HAP-1 (cell line): ENCODE data around the gene FOXF1.

ENCODE experiments used
- DNase-seq, 2 experiments: peaks; one replicate each; pipeline ENCODE4 v3.0.0-alpha.2; 2016 to 2020; ENCODE audit warnings: low spot score in 2 of 2
- H3K27me3 ChIP-seq: fragments of 250-450 bp; sonication (Bioruptor Pico); 2 replicates; pipeline ENCODE4 v1.5.1; 2020; ENCODE audit warnings: low read depth, mild to moderate bottlenecking, moderate library complexity
- H3K36me3 ChIP-seq: fragments of 250-450 bp; sonication (Bioruptor Pico); replicated peaks from 2 replicates; pipeline ENCODE4 v1.5.1; 2020; ENCODE audit warnings: mild to moderate bottlenecking
- H3K4me1 ChIP-seq: fragments of 250-450 bp; sonication (Bioruptor Pico); 2 replicates; pipeline ENCODE4 v1.5.1; 2020; ENCODE audit warnings: mild to moderate bottlenecking
- H3K4me3 ChIP-seq: fragments of 250-450 bp; sonication (Bioruptor Pico); 2 replicates; pipeline ENCODE4 v1.5.1; 2020; ENCODE audit warnings: mild to moderate bottlenecking, moderate library complexity
- H3K9me3 ChIP-seq: fragments of 250-450 bp; sonication (Bioruptor Pico); 2 replicates; pipeline ENCODE4 v1.5.1; 2020; ENCODE audit warnings: mild to moderate bottlenecking, moderate library complexity
- in situ Hi-C: fragments of 300-500 bp; cut with MboI; formaldehyde crosslinking; loops from 3 replicates; pipeline ENCODE4 v1.14.3; 2020; ENCODE audit warnings: low sequenced_read_pairs, inconsistent platforms, mixed read lengths

The FOXF1 gene

DNA sequence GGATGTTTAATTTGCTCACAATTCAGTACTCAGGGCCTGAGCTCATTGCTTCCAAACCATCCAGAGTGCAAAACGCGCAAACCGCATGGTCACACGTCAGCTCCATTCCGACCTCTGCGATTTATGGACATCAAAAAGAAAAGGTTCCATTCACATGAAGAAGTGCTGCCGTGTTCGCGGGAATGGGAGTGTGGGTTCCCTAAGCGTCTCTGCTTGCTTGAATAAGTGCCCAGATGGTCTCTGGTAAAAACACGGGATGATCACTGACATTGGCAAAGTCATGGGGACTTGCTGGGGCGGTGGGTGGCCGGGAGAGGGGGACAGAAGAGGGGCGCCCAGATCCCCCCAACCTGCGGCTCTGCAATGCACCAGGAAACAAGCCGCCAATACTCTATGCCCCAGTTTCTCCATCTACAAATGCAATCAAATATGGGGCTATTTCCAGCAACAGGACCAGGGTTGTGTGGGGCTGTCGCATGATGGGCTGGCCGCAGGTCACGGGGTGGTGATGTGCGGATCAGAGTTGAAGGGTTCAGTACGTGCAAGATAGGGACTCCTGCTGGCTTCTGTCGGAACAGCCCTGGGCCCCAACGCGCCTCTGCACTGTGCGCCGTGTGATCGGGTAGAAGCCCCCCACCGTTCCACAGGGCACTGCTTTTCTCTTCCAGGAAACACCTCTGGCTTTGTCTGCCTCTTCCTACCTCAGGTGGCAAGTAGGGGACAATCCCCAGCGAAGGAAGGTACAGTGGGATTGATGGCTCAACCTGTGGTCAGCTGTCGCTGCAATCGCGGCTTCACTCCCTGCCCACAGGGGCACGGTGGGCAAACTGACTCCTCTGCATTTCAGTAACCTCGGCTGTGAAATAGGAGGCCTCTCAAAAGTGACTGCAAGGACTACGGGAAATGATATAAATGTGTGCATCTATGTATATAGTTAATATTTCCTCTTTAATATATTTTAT, 11.2 kb downstream of the FOXF1 start:
- peaks cover 19% of the 10 kb centered on the region for H3K27me3 ChIP-seq
- H3K4me3 ChIP-seq = no peak overlapping the region
- H3K9me3 ChIP-seq = no peaks in the 10 kb centered on the region
- in situ Hi-C loops = no loop called here
- H3K4me1 ChIP-seq = no peaks in the 10 kb centered on the region
- no peak for DNase-seq
- H3K36me3 ChIP-seq = no peaks in the 10 kb centered on the region

- in situ Hi-C loops = no loop called here
- H3K27me3 ChIP-seq = peaks cover 10% of the 10 kb centered on the region
- DNase-seq = no peak
- H3K4me3 ChIP-seq = no peak overlapping the region
- no peaks in the 10 kb centered on the region for H3K36me3 ChIP-seq
- no peaks in the 10 kb centered on the region for H3K9me3 ChIP-seq
- no peaks in the 10 kb centered on the region for H3K4me1 ChIP-seq
Measured at GRCh38 chr16:86522634-86523033, 12.3 kb downstream of the FOXF1 start.

- in situ Hi-C loops = no loop called here
- H3K36me3 ChIP-seq = no peaks in the 10 kb centered on the region
- DNase-seq = no peak
Measured at GRCh38 chr16:86523166-86523740, 12.9 kb downstream of the FOXF1 start.

DNA sequence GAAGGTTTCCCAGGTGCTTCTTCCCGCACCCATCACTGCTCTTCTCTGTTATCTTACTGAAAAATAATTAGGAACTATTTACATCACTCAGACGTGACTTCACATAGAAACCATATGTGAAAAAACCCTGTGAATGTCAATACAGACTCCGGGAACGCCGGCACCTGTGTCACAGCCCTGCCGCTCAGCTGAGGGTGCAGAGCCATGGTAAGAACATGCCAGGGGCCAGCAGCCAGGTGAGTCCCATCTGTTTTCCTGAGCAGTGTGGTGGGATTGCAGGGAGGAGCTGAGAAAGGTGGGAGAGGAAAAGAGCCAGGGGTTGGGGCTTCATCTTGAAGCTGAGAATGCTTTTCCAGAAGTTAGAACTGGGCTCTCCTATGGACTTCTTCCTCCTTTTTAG, 13.7 kb downstream of the FOXF1 start:
- no peak for DNase-seq
- H3K9me3 ChIP-seq = no peaks in the 10 kb centered on the region
- H3K27me3 ChIP-seq = peaks cover 10% of the 10 kb centered on the region
- no peak overlapping the region for H3K4me3 ChIP-seq
- no peaks in the 10 kb centered on the region for H3K36me3 ChIP-seq
- in situ Hi-C loops = no loop called here
- H3K4me1 ChIP-seq = no peaks in the 10 kb centered on the region

More at GRCh38 chr16:86523166-86523740, 12.9 kb downstream of the FOXF1 start:
- no peak overlapping the region for H3K4me3 ChIP-seq
- H3K27me3 ChIP-seq = peaks cover 10% of the 10 kb centered on the region
- H3K9me3 ChIP-seq = no peaks in the 10 kb centered on the region
- no peaks in the 10 kb centered on the region for H3K4me1 ChIP-seq

GRCh38 chr16:86525696-86526095, 15.4 kb downstream of the FOXF1 start:
- no peaks in the 10 kb centered on the region for H3K36me3 ChIP-seq
- in situ Hi-C loops = no loop called here

DNA sequence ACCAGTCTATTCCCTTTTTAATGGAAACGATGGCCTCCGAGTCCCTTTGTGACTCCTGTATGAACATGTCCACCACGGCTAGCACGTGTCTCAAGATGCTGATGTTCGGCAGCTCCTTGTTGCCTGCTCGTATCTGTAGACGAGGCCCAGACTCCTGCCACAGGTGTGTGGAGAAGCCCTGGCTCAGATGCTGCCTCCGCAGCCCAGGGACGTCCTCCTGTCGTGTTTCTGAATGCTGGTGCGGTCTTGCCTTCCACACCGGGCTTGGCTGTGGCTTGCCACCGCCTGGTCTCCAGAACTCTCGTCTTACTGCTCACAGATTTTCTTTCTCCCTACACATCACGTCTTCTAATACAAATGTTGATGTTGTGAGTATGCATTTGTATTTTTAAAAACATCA, 17.0 kb downstream of the FOXF1 start:
- DNase-seq = no peak
- in situ Hi-C loops = no loop called here
- Histone ChIP-seq H3K27me3 (peaks cover 4% of the 10 kb centered on the region), H3K36me3 (no peaks in the 10 kb centered on the region), H3K4me3 (no peak overlapping the region), H3K9me3 (no peaks in the 10 kb centered on the region), H3K4me1 (no peaks in the 10 kb centered on the region)

More at GRCh38 chr16:86525696-86526095, 15.4 kb downstream of the FOXF1 start:
- Histone ChIP-seq H3K9me3 (no peaks in the 10 kb centered on the region), H3K4me1 (no peaks in the 10 kb centered on the region), H3K27me3 (peaks cover 4% of the 10 kb centered on the region), H3K4me3 (no peak overlapping the region)
- no peak for DNase-seq

- no peaks in the 10 kb centered on the region for H3K9me3 ChIP-seq
- in situ Hi-C loops = no loop called here
- peaks cover 4% of the 10 kb centered on the region for H3K27me3 ChIP-seq
- H3K4me3 ChIP-seq = no peak overlapping the region
- no peaks in the 10 kb centered on the region; the same call in 1 of the 2 replicates for H3K36me3 ChIP-seq
- DNase-seq = no peak
- H3K4me1 ChIP-seq = no peaks in the 10 kb centered on the region
Measured at GRCh38 chr16:86528061-86528929, 18.0 kb downstream of the FOXF1 start.

GRCh38 chr16:86529160-86529559, 18.8 kb downstream of the FOXF1 start:
- DNase-seq = no peak
- in situ Hi-C loops = no loop called here

DNA sequence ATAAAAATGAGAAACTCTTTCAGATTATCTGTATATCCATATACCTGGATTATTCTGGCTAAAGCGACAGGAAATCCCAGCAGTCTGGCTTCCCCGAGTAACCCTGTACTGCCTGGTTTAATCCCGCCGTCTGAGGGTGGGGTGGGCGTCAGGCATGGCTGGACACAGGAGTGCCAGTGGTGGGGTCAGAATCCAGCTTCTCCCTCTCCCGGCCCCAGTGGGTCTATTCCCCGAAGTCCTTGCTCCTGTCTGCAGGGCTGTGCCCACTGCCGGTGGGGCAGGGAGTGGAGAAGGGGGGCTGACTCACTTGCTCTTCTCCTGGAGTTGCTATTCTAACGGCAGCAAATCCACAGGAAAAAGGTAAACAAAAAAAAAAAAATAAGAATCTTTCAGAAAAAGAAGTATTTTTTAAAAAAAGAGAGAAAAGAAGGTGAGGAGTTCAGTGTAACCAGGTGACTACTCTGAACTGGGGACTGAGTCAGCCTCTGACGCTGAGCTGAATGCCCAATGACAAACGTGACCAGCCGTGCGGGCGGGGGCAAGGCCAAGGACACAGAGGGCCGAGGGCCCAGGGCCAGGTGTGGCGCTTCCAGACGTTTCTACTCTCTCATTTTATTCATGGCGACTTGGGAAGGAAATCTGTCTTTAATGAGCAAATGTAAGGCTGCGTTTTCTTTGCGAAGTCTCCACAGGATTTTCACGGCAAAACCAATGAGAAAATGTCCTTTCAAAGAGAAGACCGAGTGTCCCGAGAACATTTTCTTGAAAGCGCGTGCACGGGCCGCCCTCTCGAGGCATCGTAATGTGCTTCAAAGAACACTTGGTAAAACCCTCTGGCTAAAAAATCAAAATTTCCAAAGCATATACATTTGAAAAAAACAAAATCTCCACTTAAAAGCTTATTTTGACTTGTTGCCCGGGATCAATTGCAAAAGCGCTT, 20.2 kb downstream of the FOXF1 start:
- Histone ChIP-seq H3K4me1 (no peaks in the 10 kb centered on the region), H3K36me3 (no peaks in the 10 kb centered on the region; the same call in 1 of the 2 replicates), H3K27me3 (no peaks in the 10 kb centered on the region), H3K4me3 (no peak overlapping the region), H3K9me3 (no peaks in the 10 kb centered on the region)
- DNase-seq = no peak
- in situ Hi-C loops = no loop called here

More at GRCh38 chr16:86529160-86529559, 18.8 kb downstream of the FOXF1 start:
- no peaks in the 10 kb centered on the region for H3K4me1 ChIP-seq
- no peaks in the 10 kb centered on the region; the same call in 1 of the 2 replicates for H3K36me3 ChIP-seq
- no peaks in the 10 kb centered on the region for H3K9me3 ChIP-seq
- H3K4me3 ChIP-seq = no peak overlapping the region
- H3K27me3 ChIP-seq = peaks cover under 1% of the 10 kb centered on the region; the same call in 1 of the 2 replicates

- DNase-seq = no peak
- Histone ChIP-seq H3K9me3 (no peaks in the 10 kb centered on the region), H3K4me1 (no peaks in the 10 kb centered on the region), H3K27me3 (no peaks in the 10 kb centered on the region), H3K4me3 (no peak overlapping the region), H3K36me3 (no peaks in the 10 kb centered on the region; the same call in 1 of the 2 replicates)
- in situ Hi-C loops = no loop called here
Measured at GRCh38 chr16:86531191-86531545, 20.8 kb downstream of the FOXF1 start.

DNA sequence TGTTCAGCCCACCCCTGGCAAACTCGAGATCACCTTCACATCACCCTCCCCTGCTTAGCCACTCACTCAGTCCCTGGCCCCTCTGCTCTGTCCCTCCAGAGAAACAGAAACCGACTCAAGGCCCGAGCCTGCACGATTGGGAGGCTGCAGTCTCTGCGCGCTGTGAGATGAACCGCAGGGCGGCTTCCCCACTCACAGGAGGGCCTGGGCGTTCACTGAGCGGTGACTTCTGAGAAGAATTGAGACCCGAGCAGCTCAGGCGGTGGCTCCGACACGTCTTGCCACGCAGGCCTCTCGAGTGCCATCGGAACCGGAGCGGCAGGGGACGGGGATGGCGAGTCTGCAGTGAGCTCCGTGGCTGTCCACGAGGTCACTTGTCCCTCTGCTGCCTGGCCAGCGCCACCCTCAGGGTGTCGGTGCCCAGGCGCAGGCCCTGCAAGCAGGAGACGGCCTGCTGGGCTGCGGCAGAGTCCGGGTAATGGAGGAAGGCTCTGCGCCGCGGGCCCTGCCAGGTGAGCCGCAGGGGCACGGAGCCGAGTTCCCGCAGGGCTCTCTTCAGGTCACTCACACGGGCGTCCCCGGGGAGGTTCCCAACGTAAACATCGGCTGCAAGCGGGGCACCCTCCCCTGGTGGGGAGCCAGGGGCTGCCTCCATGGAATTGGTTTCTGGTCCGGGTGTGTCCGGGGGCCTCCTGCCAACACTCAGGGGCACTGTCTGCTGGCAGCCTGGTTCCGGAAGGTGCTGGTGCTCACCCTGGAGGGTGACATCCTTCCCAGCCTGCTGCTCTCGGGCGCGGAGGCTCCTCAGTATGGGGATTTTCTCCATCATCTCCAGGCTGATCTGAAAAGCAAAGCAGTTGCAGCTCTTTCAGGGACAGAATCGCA, 21.6 kb downstream of the FOXF1 start:
- Histone ChIP-seq H3K36me3 (no peaks in the 10 kb centered on the region; the same call in 1 of the 2 replicates), H3K9me3 (no peaks in the 10 kb centered on the region), H3K4me3 (no peak overlapping the region), H3K4me1 (no peaks in the 10 kb centered on the region), H3K27me3 (no peaks in the 10 kb centered on the region)
- DNase-seq = no peak
- in situ Hi-C loops = no loop called here

DNA sequence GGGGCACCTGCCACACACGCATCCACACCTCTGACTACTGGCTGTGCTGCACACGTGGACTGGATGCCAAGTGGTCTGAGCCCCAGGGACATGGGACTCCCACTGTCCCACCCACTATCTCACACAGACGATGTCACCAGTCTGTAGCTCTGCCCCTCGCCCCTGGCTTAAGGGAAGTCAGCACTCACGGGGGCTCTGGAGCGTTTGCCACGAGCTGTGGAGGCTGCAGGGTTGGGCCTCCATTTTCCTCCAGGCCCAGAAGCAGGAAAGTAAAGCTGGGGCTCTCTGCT, 22.1 kb downstream of the FOXF1 start:
- Histone ChIP-seq H3K27me3 (no peaks in the 10 kb centered on the region), H3K36me3 (no peaks in the 10 kb centered on the region; the same call in 1 of the 2 replicates), H3K9me3 (no peaks in the 10 kb centered on the region), H3K4me1 (no peaks in the 10 kb centered on the region), H3K4me3 (no peak overlapping the region)
- DNase-seq = no peak
- in situ Hi-C loops = no loop called here
